Hepatocyte (in vitro differentiated cells): Measurements from ENCODE around the gene TMEM151A. TPM values are rescaled to one million over a fixed set of nuclear protein-coding genes. Genes with fewer than 3 reads are reported as not detected.

Experiments
- DNase-seq: peaks from one replicate; pipeline ENCODE4 v3.0.0-alpha.2; 2016; ENCODE audit warnings: low spot score
- H2AFZ ChIP-seq: fragments of 200-600 bp; sonication (generic); 2 replicates; pipeline ENCODE4 v1.6.0; 2016; ENCODE audit warnings: antibody characterized with exemption, mild to moderate bottlenecking
- H3K27ac ChIP-seq: fragments of 200-600 bp; sonication (generic); 2 replicates; pipeline ENCODE4 v1.5.1; 2016; ENCODE audit warnings: mild to moderate bottlenecking
- H3K27me3 ChIP-seq: fragments of 200-600 bp; sonication (generic); 2 replicates; pipeline ENCODE4 v1.6.1; 2016
- H3K36me3 ChIP-seq: fragments of 200-600 bp; sonication (generic); replicated peaks from 2 replicates; pipeline ENCODE4 v1.5.1; 2016; ENCODE audit warnings: low read depth; ENCODE audit not compliant: insufficient read depth
- H3K4me1 ChIP-seq: fragments of 200-600 bp; sonication (generic); 2 replicates; pipeline ENCODE4 v1.5.1; 2016; ENCODE audit warnings: mild to moderate bottlenecking, moderate library complexity; ENCODE audit not compliant: insufficient read depth
- H3K4me2 ChIP-seq: fragments of 200-600 bp; sonication (generic); 2 replicates; pipeline ENCODE4 v1.6.0; 2016
- H3K4me3 ChIP-seq: fragments of 200-600 bp; sonication (generic); 2 replicates; pipeline ENCODE4 v1.5.1; 2016; ENCODE audit warnings: mild to moderate bottlenecking
- H3K79me2 ChIP-seq: fragments of 200-600 bp; sonication (generic); 2 replicates; pipeline ENCODE4 v1.6.0; 2017; ENCODE audit warnings: mild to moderate bottlenecking
- H3K9me2 ChIP-seq: fragments of 200-600 bp; sonication (generic); replicated peaks from 2 replicates; pipeline ENCODE4 v1.6.0; 2017; ENCODE audit warnings: mild to moderate bottlenecking; ENCODE audit not compliant: insufficient read depth
- H3K9me3 ChIP-seq: fragments of 200-600 bp; sonication (generic); 2 replicates; pipeline ENCODE4 v1.5.1; 2016; ENCODE audit warnings: low read depth, mild to moderate bottlenecking
- H4K20me1 ChIP-seq: fragments of 200-600 bp; sonication (generic); 2 replicates; pipeline ENCODE4 v1.6.0; 2016; ENCODE audit warnings: mild to moderate bottlenecking; ENCODE audit not compliant: insufficient read depth, poor library complexity, severe bottlenecking
- CTCF ChIP-seq: fragments of 200-600 bp; sonication (generic); IDR thresholded peaks from 2 replicates; pipeline ENCODE4 v1.5.1; 2016; ENCODE audit warnings: antibody characterized with exemption, mild to moderate bottlenecking; ENCODE audit not compliant: poor library complexity
- EZH2 ChIP-seq: fragments of 200-600 bp; sonication (generic); IDR thresholded peaks from 2 replicates; pipeline ENCODE4 v1.6.1; 2016; ENCODE audit warnings: antibody characterized with exemption, mild to moderate bottlenecking, borderline replicate concordance
- EZH2phosphoT487 ChIP-seq: fragments of 200-600 bp; sonication (generic); IDR thresholded peaks from one replicate; pipeline ENCODE4 v1.6.1; 2018; ENCODE audit warnings: antibody characterized with exemption, mild to moderate bottlenecking, low read depth, moderate library complexity; ENCODE audit not compliant: unreplicated experiment, severe bottlenecking
- WGBS: methylation state at CpG from one replicate; pipeline ENCODE4 v1.1.6; 2016; ENCODE audit warnings: low lambda C conversion rate; ENCODE audit errors: missing lambda C conversion rate; 5-methylcytosine and 5-hydroxymethylcytosine counted together
- polyA plus RNA-seq: library from polyadenylated mRNA; unstranded; fragments of >200 nt; fragmentation: Nextera tagmentation; extraction: Ambion mirVana; gene quantifications from 2 replicates; pipeline ENCODE4 v1.2.1, GENCODE V29; 2016
- total RNA-seq: library from RNA; depleted of rRNA; stranded (reverse); fragments of >200 nt; gene quantifications from 2 replicates; pipeline ENCODE4 v1.2.3, GENCODE V29; 2014

Gene TMEM151A
- total and polyA plus RNA-seq, 2 experiments from 2014 or later = 21.4 to 36.4 TPM

- TF ChIP-seq CTCF = no peak
- no peak for TF ChIP-seq EZH2phosphoT487
- no peak for TF ChIP-seq EZH2
- H3K9me2 ChIP-seq = no peaks in the 10 kb centered on the region
- H3K9me3 ChIP-seq = no peaks in the 10 kb centered on the region
- H3K4me1 ChIP-seq = peaks cover 19% of the 10 kb centered on the region
- 92% methylated on average over 16 of the region's 17 CpGs for WGBS
- no peak overlapping the region for H3K4me2 ChIP-seq
- DNase-seq = no peak
- H4K20me1 ChIP-seq = no peaks in the 10 kb centered on the region
- no peak overlapping the region for H3K27ac ChIP-seq
- no peak overlapping the region for H3K4me3 ChIP-seq
- no peak overlapping the region for H2AFZ ChIP-seq
- peaks cover 17% of the 10 kb centered on the region for H3K79me2 ChIP-seq
- H3K27me3 ChIP-seq = no peaks in the 10 kb centered on the region
- no peaks in the 10 kb centered on the region for H3K36me3 ChIP-seq
These were observed 46.8 kb downstream of the TMEM151A start for GRCh38 chr11:66338276-66339161.

DNA sequence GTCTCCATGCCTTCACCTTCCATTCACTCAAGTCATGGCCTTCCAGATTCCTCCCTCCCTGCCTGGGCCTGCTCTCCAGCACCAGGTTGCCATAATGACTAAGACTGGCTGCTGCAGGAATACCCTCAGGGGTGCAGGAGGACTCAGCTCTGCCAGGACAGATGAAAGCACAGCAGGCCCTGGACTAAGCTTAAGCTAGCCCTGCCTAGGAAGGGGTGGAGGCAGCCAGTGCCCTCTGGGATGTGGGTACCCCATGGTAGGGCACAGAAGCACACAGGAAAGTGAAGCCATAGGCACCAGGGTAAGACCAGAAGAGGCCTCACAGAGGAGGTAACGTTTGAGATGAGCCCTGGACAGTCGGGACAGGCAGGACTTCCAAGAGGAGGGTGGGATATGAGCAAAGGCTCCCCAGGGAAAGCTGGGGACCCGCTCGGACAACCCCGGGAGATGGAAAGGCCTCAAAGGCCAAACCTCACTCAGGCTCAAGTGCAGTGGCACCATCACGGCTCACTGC is 47.5 kb downstream of the TMEM151A start:
- 91% methylated on average over 6 of the region's 6 CpGs for WGBS
- Histone ChIP-seq H3K4me3 (no peak overlapping the region), H3K27me3 (no peaks in the 10 kb centered on the region), H2AFZ (no peak overlapping the region), H4K20me1 (no peaks in the 10 kb centered on the region), H3K36me3 (no peaks in the 10 kb centered on the region), H3K27ac (no peak overlapping the region), H3K9me2 (no peaks in the 10 kb centered on the region), H3K4me1 (peaks cover 24% of the 10 kb centered on the region), H3K79me2 (peaks cover 24% of the 10 kb centered on the region), H3K4me2 (no peak overlapping the region), H3K9me3 (no peaks in the 10 kb centered on the region)
- DNase-seq = no peak
- no peak for TF ChIP-seq EZH2
- no peak for TF ChIP-seq CTCF
- no peak for TF ChIP-seq EZH2phosphoT487

DNA sequence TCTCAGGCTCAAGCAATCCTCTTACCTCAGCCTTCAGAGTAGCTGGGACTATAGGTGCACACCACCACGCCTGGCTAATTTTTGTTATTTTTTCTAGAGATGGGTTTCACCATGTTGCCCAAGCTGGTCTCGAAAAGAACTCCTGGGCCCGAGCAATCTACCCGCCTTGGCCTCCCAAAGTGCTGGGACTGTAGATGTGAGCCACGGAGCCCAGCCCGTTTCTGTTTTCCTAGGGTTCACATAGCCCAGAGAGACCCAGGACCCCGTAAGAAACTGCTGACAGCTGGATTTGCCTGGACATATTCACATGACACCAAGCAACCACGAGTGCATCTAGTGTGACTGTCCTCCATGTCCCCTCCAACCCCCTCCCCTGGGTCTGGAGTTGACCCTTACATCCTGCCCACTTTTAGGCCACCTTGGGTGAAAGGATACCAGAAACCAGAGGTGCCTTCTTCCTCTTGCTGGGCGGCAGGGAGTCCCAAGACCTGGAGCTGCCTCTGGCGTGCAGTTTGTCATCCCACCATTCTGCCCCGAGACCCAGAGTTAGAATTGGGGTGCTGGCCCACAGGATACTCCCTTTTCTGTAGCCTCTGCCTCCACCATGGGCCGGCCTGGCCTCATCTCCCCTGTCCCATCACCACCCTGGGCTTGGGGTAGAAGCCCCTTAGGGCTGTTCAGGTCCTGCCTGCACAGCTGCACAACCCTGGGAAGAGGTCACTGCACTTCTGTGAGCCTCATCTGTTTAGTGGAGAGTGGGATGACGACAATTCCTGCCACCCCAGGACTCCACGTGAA is 48.2 kb downstream of the TMEM151A start:
- Histone ChIP-seq H3K79me2 (peaks cover 28% of the 10 kb centered on the region), H2AFZ (no peak overlapping the region), H3K9me3 (no peaks in the 10 kb centered on the region), H3K27me3 (no peaks in the 10 kb centered on the region), H3K4me3 (no peak overlapping the region), H3K9me2 (no peaks in the 10 kb centered on the region), H3K27ac (no peak overlapping the region), H4K20me1 (no peaks in the 10 kb centered on the region), H3K4me2 (no peak overlapping the region), H3K36me3 (no peaks in the 10 kb centered on the region), H3K4me1 (peaks cover 25% of the 10 kb centered on the region)
- TF ChIP-seq EZH2 (no peak), EZH2phosphoT487 (no peak), CTCF (no peak)
- no peak for DNase-seq
- WGBS = 84% methylated on average over 14 of the region's 14 CpGs
